Heart left ventricle (tissue), 16 donors: Measurements from ENCODE around the gene DHCR24. TPM values are rescaled to one million over a fixed set of nuclear protein-coding genes. Genes with fewer than 3 reads are reported as not detected.

ENCODE experiments used
- ATAC-seq, 4 donors: fragments of 200-7000 bp; cut with Tn5 transposase; one replicate each; pipeline ENCODE4 v1.9.1; 2020 to 2022; ENCODE audit warnings: moderate library complexity in 4 of 4, mild to moderate bottlenecking in 3 of 4, moderate number of reproducible peaks in 1 of 4
- DNase-seq, 5 donors: peaks; one replicate each; pipeline ENCODE4 v3.0.0-alpha.2; 2020
- H3K27ac ChIP-seq, 12 donors: fragments of 200-600 bp; sonication (generic) in 4 of 12; one replicate each; pipeline versions ENCODE4 v1.5.0 to v1.8.0; 2016 to 2022; ENCODE audit warnings: mild to moderate bottlenecking in 2 of 12
- H3K27me3 ChIP-seq, 9 donors: fragments of 200-600 bp; sonication (generic) in 2 of 9; one replicate each; pipeline versions ENCODE4 v1.5.1 to v1.8.0; 2016 to 2022; ENCODE audit warnings: mild to moderate bottlenecking in 3 of 9
- H3K36me3 ChIP-seq, 9 donors: fragments of 200-600 bp; sonication (generic) in 2 of 9; one replicate each; pipeline versions ENCODE4 v1.5.0 to v1.8.0; 2018 to 2022; ENCODE audit warnings: mild to moderate bottlenecking in 2 of 9
- H3K4me1 ChIP-seq, 12 donors: fragments of 200-600 bp; sonication (generic) in 4 of 12; one replicate each; pipeline versions ENCODE4 v1.5.0 to v1.8.0; 2016 to 2022; ENCODE audit warnings: mild to moderate bottlenecking in 3 of 12
- H3K4me3 ChIP-seq, 12 donors: fragments of 200-600 bp; sonication (generic) in 4 of 12; one replicate each; pipeline versions ENCODE4 v1.5.0 to v1.8.0; 2017 to 2022; ENCODE audit warnings: mild to moderate bottlenecking in 9 of 12, moderate library complexity in 4 of 12
- H3K9me3 ChIP-seq, 12 donors: fragments of 200-600 bp; sonication (generic) in 4 of 12; one replicate each; pipeline versions ENCODE4 v1.5.0 to v1.8.0; 2016 to 2022; ENCODE audit warnings: mild to moderate bottlenecking in 1 of 12
- CTCF ChIP-seq, 12 donors: fragments of 200-600 bp; sonication (generic) in 4 of 12; IDR thresholded peaks; one replicate each; pipeline versions ENCODE4 v1.5.0 to v1.8.0; 2018 to 2022; ENCODE audit warnings: antibody characterized with exemption in 12 of 12, mild to moderate bottlenecking in 5 of 12
- POLR2A ChIP-seq, 2 donors: fragments of 450-650 bp; IDR thresholded peaks; one replicate each; pipeline ENCODE4 v1.6.1; 2017; ENCODE audit warnings: antibody characterized with exemption in 2 of 2, mild to moderate bottlenecking in 2 of 2, moderate library complexity in 2 of 2
- WGBS, 4 donors: extraction: QIAGEN DNeasy Blood & Tissue Kit in 2 of 4; methylation state at CpG; one replicate each; pipeline versions ENCODE4 v1.1.5 to v1.1.7; 2013 to 2018; 5-methylcytosine and 5-hydroxymethylcytosine counted together
- intact Hi-C, 10 donors: fragments of 100-400 bp; cut with DNase I; formaldehyde crosslinking; loops; one replicate each; pipeline versions ENCODE4 v1.11.1 to v1.14.2; 2022
- polyA plus RNA-seq, 2 donors: library from polyadenylated mRNA; stranded (reverse); fragments of 200-250 nt; gene quantifications; one replicate each; pipeline ENCODE4 v1.2.3, GENCODE V29; 2013
- total RNA-seq, 9 donors: library from RNA; depleted of rRNA in 2 of 9; stranded (reverse); fragments of >200 nt in 2 of 9; fragmentation: NEBNext Ultra II Directional in 3 of 9; extraction: Animal tissue kit (Norgen Biotek cat#: 25700) in 3 of 9; gene quantifications; one replicate each; pipeline versions ENCODE4 v1.1.0 to v1.2.4, GENCODE V29; 2016 to 2023
- donor health status: ischemic (EF 13 %, LVEDD 7.1; RV severe dilation, severe dysfunction).
- donor health status: healthy with polysubstance abuse.
- donor health status: DM: no; HTN: yes; CAD: no.
- donor health status: DM: no; HTN: no; CAD: no.
- donor health status: ischemic (EF 25% LVEDD 6.9; RV normal size, moderate dysfunction).
- donor health status: ischemic (EF 25% LVEDD 5.7; RV mildly dilated, moderate dysfunction).
- donor health status: healthy.
- donor health status: DM: yes; HTN: yes; CAD: no.
- donor health status: ischemic (EF 35%, LVEDD 5.7; RV mildly dilated, moderate dysfunction).
- donor health status: nonischemic (EF 11% LVEDD 7.7; RV severe dilation, severe dysfunction).
- donor health status: DM: yes; HTN: yes; CAD: no.
- donor health status: PGD.
- donor health status: ischemic (EF 29% LVEDD 5.4; RV normal size, mild dysfunction).
- donor health status: nonischemic (EF 23%, LVEDD 6.1; RV moderate dilation, normal function).

Gene DHCR24
- total and polyA plus RNA-seq, 11 donors = 5.3 to 109 (median 25.4) TPM

GRCh38 chr1:54857746-54858561, 29.0 kb downstream of the DHCR24 start:
- no peak for TF ChIP-seq CTCF (IDR thresholded peaks at IDR 0.05)
- TF ChIP-seq POLR2A (IDR thresholded peaks at IDR 0.05) = no peak
- Histone ChIP-seq H3K4me1 (peaks cover 0 to 10% (median 0%) of the 10 kb centered on the region in 12 donors), H3K4me3 (no peak overlapping the region), H3K36me3 (peaks cover 0 to 17% (median 3%) of the 10 kb centered on the region in 9 donors), H3K9me3 (no peaks in the 10 kb centered on the region), H3K27me3 (no peaks in the 10 kb centered on the region), H3K27ac (no peak overlapping the region)
- intact Hi-C loops = no loop called here
- WGBS, 4 donors = 69 to 88% (median 86%) methylated on average over 9 of the region's 9 CpGs
- DNase-seq = no peak
- ATAC-seq = peak in 2 of 4 donors; percentile 49 to 52

DNA sequence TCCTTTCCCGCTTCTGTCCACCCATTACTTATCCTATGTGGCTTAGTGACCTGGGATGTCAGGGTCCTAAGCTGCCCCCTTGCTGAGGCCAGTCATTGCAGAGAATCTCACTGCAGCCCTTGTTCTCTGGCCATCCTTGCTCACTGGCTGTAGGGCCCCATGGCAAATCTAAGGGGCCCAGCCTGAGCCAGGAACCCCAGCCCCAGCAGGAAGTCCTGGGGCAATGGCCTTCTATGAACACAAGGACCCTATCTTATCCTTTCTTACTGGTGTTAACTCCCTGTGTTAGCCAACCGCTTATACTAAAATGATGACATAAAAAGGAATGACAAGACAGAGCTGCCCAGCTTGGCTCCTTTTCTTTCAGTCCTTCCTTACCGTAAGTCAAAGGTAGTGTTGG, 29.9 kb downstream of the DHCR24 start:
- Histone ChIP-seq H3K4me3 (no peak overlapping the region), H3K27me3 (no peaks in the 10 kb centered on the region), H3K27ac (no peak overlapping the region), H3K36me3 (peaks cover 0 to 22% (median 3%) of the 10 kb centered on the region in 9 donors), H3K9me3 (no peaks in the 10 kb centered on the region), H3K4me1 (peaks cover 0 to 10% (median 0%) of the 10 kb centered on the region in 12 donors)
- WGBS, 4 donors = 90 to 92% (median 91%) methylated on average over 3 of the region's 3 CpGs
- DNase-seq = no peak
- intact Hi-C loops = no loop called here
- ATAC-seq = no peak
- TF ChIP-seq CTCF (IDR thresholded peaks at IDR 0.05) (no peak), POLR2A (IDR thresholded peaks at IDR 0.05) (no peak)

- no peak for ATAC-seq
- no peak for DNase-seq
- H3K27me3 ChIP-seq = no peaks in the 10 kb centered on the region
- intact Hi-C loops = no loop called here
- H3K36me3 ChIP-seq = peaks cover 0 to 31% (median 7%) of the 10 kb centered on the region in 9 donors
- no peak overlapping the region for H3K4me3 ChIP-seq
- H3K27ac ChIP-seq = no peak overlapping the region
- peaks cover 0 to 6% (median 0%) of the 10 kb centered on the region in 12 donors for H3K4me1 ChIP-seq
- no peaks in the 10 kb centered on the region for H3K9me3 ChIP-seq
- WGBS, 4 donors = 92 to 96% (median 94%) methylated on average over 12 of the region's 12 CpGs
- no peak for TF ChIP-seq CTCF (IDR thresholded peaks at IDR 0.05)
- no peak for TF ChIP-seq POLR2A (IDR thresholded peaks at IDR 0.05)
These were observed 32.5 kb downstream of the DHCR24 start for GRCh38 chr1:54854381-54855020.

GRCh38 chr1:54853793-54854370, 33.1 kb downstream of the DHCR24 start:
- no peak for ATAC-seq
- H3K4me1 ChIP-seq = peaks cover 0 to 6% (median 0%) of the 10 kb centered on the region in 12 donors
- TF ChIP-seq POLR2A (IDR thresholded peaks at IDR 0.05) (no peak), CTCF (IDR thresholded peaks at IDR 0.05) (no peak)
- H3K27ac ChIP-seq = no peak overlapping the region
- no peaks in the 10 kb centered on the region for H3K27me3 ChIP-seq
- no peak for DNase-seq
- no peak overlapping the region for H3K4me3 ChIP-seq
- H3K36me3 ChIP-seq = peaks cover 0 to 26% (median 7%) of the 10 kb centered on the region in 9 donors
- H3K9me3 ChIP-seq = no peaks in the 10 kb centered on the region
- intact Hi-C loops = no loop called here
- 94 to 99% (median 96%) methylated on average over 8 to 12 of the region's 12 CpGs for WGBS, 4 donors
